ENCODE measurements around the gene ZNF804A.

The ZNF804A gene

GRCh38 chr2:184727813-184728212 is 129.5 kb downstream of the ZNF804A start:
- Histone ChIP-seq H3K27me3 (ENCODE audit: control insufficient read depth, low read length) (no peaks in the 10 kb centered on the region), H3K79me2 (ENCODE audit: control insufficient read depth, low read length) (no peaks in the 10 kb centered on the region), H3K27ac (ENCODE audit: low read depth, low read length) (peak overlapping the region; percentile 49), H3K4me1 (ENCODE audit: control insufficient read depth, low read length) (peaks cover 70% of the 10 kb centered on the region), H3K36me3 (ENCODE audit: control insufficient read depth, low read length) (peaks cover 31% of the 10 kb centered on the region), H3K9me2 (replicated peaks; ENCODE audit: control insufficient read depth, low read length) (no peaks in the 10 kb centered on the region), H3F3A (ENCODE audit: control insufficient read depth, insufficient read depth) (peaks cover 9% of the 10 kb centered on the region), H3K9me3 (ENCODE audit: control insufficient read depth, insufficient read depth, low read length) (peaks cover 7% of the 10 kb centered on the region; the same call in 1 of the 2 replicates), H3K4me2 (ENCODE audit: low read length) (peak overlapping the region; percentile 44), H4K20me1 (ENCODE audit: control insufficient read depth, insufficient read depth, low read depth, low read length) (no peaks in the 10 kb centered on the region), H3K4me3 (ENCODE audit: low read length) (peak overlapping the region; percentile 29)
- TF ChIP-seq EZH2phosphoT487 (IDR thresholded peaks at IDR 0.05; ENCODE audit: borderline replicate concordance, low read length) (no peak), CTCF (IDR thresholded peaks at IDR 0.05; ENCODE audit: low read depth, low read length, poor library complexity, severe bottlenecking) (no peak)

GRCh38 chr2:184728411-184728810 is 130.1 kb downstream of the ZNF804A start:
- peaks cover 33% of the 10 kb centered on the region for H3K36me3 ChIP-seq (ENCODE audit: control insufficient read depth, low read length)

GRCh38 chr2:184729581-184729980 is 131.3 kb downstream of the ZNF804A start:
- Histone ChIP-seq H3K4me3 (ENCODE audit: low read length) (peak overlapping the region; percentile 21; the same call in 1 of the 2 replicates), H3K79me2 (ENCODE audit: control insufficient read depth, low read length) (no peaks in the 10 kb centered on the region)

More at GRCh38 chr2:184728411-184728810, 130.1 kb downstream of the ZNF804A start:
- Histone ChIP-seq H3K4me1 (ENCODE audit: control insufficient read depth, low read length) (peaks cover 76% of the 10 kb centered on the region), H4K20me1 (ENCODE audit: control insufficient read depth, insufficient read depth, low read depth, low read length) (no peaks in the 10 kb centered on the region), H3K27ac (ENCODE audit: low read depth, low read length) (peak overlapping the region; percentile 49), H3K27me3 (ENCODE audit: control insufficient read depth, low read length) (no peaks in the 10 kb centered on the region), H3K9me3 (ENCODE audit: control insufficient read depth, insufficient read depth, low read length) (peaks cover 7% of the 10 kb centered on the region; the same call in 1 of the 2 replicates), H3F3A (ENCODE audit: control insufficient read depth, insufficient read depth) (peaks cover 9% of the 10 kb centered on the region), H3K79me2 (ENCODE audit: control insufficient read depth, low read length) (no peaks in the 10 kb centered on the region), H3K4me2 (ENCODE audit: low read length) (peak overlapping the region; percentile 44), H3K9me2 (replicated peaks; ENCODE audit: control insufficient read depth, low read length) (no peaks in the 10 kb centered on the region), H3K4me3 (ENCODE audit: low read length) (peak overlapping the region; percentile 29)
- TF ChIP-seq EZH2phosphoT487 (IDR thresholded peaks at IDR 0.05; ENCODE audit: borderline replicate concordance, low read length) (no peak), CTCF (IDR thresholded peaks at IDR 0.05; ENCODE audit: low read depth, low read length, poor library complexity, severe bottlenecking) (no peak)

More at GRCh38 chr2:184729581-184729980, 131.3 kb downstream of the ZNF804A start:
- Histone ChIP-seq H3K9me3 (ENCODE audit: control insufficient read depth, insufficient read depth, low read length) (peaks cover 7% of the 10 kb centered on the region; the same call in 1 of the 2 replicates), H3K4me1 (ENCODE audit: control insufficient read depth, low read length) (peaks cover 88% of the 10 kb centered on the region), H3K27ac (ENCODE audit: low read depth, low read length) (peak overlapping the region; percentile 81), H3K36me3 (ENCODE audit: control insufficient read depth, low read length) (peaks cover 33% of the 10 kb centered on the region), H3K27me3 (ENCODE audit: control insufficient read depth, low read length) (no peaks in the 10 kb centered on the region), H3F3A (ENCODE audit: control insufficient read depth, insufficient read depth) (peaks cover 9% of the 10 kb centered on the region), H4K20me1 (ENCODE audit: control insufficient read depth, insufficient read depth, low read depth, low read length) (no peaks in the 10 kb centered on the region), H3K4me2 (ENCODE audit: low read length) (peak overlapping the region; percentile 58; the same call in 1 of the 2 replicates), H3K9me2 (replicated peaks; ENCODE audit: control insufficient read depth, low read length) (no peaks in the 10 kb centered on the region)
- TF ChIP-seq CTCF (IDR thresholded peaks at IDR 0.05; ENCODE audit: low read depth, low read length, poor library complexity, severe bottlenecking) = no peak
- no peak for TF ChIP-seq EZH2phosphoT487 (IDR thresholded peaks at IDR 0.05; ENCODE audit: borderline replicate concordance, low read length)
